ENCODE data around the gene RHBDD2.

- TF ChIP-seq RAD21 (IDR thresholded peaks at IDR 0.05; ENCODE audit: low read depth), result no peak
- no peak for TF ChIP-seq TAF1 (IDR thresholded peaks at IDR 0.05; ENCODE audit: low read depth)
Observed at GRCh38 chr7:75915416-75916156, 36.8 kb downstream of the RHBDD2 start.
